GM12892 (cell line): ENCODE data around the gene COQ8B.

Source experiments
- DNase-seq: peaks from one replicate; pipeline ENCODE4 v3.0.0; 2011; ENCODE audit not compliant: insufficient read length
- FAIRE-seq: peaks from 2 replicates; lab custom pipeline; 2011; peaks lifted over from hg19 to GRCh38; lab: Jason Lieb, UNC
- POLR2A ChIP-seq: IDR thresholded peaks from 2 replicates; pipeline ENCODE4 v1.6.1; 2011; ENCODE audit warnings: low read depth, low read length, control low read depth
- POLR2AphosphoS5 ChIP-seq: IDR thresholded peaks from 2 replicates; pipeline ENCODE4 v1.6.1; 2011; ENCODE audit warnings: low read depth, low read length, control low read depth
- TAF1 ChIP-seq: IDR thresholded peaks from 2 replicates; pipeline ENCODE4 v1.6.1; 2011; ENCODE audit warnings: low read depth, mild to moderate bottlenecking, control low read depth, low read length, borderline replicate concordance

The COQ8B gene

DNA sequence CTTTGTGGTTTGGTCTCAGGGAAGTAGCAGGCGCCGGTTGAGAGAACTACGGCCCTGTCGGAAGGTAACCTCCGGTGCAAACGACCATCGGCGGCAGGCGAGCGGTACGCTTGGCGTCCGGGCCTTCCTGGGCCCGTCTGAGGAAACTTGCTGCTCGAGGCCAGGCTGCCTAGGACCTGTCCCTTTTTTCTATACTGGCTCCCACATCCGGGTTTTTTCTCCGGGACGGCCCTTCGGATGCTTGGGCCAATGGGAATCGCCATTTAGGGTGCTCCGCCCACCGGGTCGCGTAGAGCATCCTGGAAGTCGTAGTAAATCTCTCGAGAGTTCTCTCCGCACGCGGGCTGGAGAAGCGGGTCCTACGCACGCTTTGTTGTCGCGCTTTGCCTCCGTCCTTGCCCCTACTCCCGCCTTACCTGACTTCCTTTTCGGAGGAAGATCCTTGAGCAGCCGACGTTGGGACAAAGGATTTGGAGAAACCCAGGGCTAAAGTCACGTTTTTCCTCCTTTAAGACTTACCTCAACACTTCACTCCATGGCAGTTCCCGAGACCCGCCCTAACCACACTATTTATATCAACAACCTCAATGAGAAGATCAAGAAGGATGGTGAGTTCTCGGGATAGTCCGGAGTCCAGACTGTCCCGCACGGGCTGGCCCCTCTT, 34.3 kb upstream of the COQ8B start, which contains the start of gene SNRPA:
SNRPA (plus strand) TSS at position 330 of the 664 bp plus-strand sequence; CDS start at position 536, 206 bp downstream.
- TF ChIP-seq POLR2A, result peak; percentile 83
- TF ChIP-seq TAF1, result no peak; the same call in 1 of the 2 replicates
- peak; percentile 84 for TF ChIP-seq POLR2AphosphoS5
- no peak for FAIRE-seq
- peak; percentile 79 for DNase-seq

DNA sequence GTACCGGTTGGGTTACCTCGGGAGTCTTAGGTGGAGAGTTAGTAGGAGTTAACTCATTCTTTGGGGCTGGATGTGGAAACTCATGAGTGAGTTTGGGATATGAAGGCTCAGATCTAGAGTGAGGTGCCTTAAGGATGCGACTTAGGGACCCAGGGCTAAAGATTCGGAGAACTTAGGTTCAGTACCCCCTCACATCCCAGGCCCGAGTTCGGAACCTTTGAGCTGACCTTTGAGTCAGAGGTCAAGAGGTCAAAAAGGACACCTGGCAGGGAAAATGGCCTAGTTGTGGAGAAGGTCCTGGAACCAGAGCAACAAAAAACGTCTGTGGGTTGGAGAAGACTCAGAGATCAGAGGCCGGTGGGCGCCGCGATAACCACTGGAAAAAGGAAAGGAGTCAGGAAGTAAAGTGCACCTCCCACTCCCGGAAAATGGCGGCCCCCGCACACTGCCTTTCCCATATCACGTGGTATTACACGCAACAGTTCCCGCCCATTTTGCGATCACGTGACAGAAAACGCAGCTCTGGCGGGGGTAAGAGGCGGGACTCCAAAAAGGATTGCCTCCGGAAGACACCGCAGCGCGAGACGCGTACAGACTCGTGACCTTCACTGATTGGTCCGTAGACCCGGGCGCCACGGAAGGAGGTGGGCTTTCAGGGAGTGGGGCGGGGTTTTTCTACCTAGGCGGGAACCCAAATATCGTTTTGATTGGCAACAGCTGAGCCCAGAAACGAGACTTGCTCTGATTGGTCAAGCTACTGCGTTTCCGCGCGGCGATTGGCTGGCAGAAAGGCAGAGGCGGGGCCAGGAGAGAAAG, 33.6 kb upstream of the COQ8B start, which contains the start of gene ACTMAP:
ACTMAP (minus strand) TSS at position 420 of the 816 bp plus-strand sequence. CDS start 674 bp downstream, outside the sequence.
- DNase-seq (peak; percentile 93), FAIRE-seq (peak; percentile 95)
- TF ChIP-seq POLR2A, result no peak; the same call in 1 of the 2 replicates
- peak; percentile 90 for TF ChIP-seq TAF1

DNA sequence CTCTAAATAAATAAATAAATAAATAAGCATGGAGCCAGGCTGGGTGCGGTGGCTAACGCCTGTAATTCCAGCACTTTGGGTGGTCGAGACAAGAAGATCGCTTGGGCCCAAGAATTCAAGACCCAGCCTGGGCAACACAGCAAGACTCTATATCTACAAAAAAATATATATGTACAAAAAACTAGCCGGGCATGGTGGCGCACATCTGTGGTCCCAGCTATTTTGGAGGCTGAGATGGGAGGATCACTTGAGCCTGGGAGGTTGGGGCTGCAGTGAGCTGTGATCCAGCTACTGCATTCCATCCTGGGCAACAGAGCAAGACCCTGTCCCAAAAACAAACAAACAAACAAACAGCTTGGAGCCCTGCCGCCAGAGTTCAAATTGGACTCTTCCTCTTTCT, 30.9 kb upstream of the COQ8B start:
- no peak for TF ChIP-seq TAF1
- no peak for TF ChIP-seq POLR2A
- TF ChIP-seq POLR2AphosphoS5, result no peak
- FAIRE-seq, result no peak
- DNase-seq, result no peak

DNA sequence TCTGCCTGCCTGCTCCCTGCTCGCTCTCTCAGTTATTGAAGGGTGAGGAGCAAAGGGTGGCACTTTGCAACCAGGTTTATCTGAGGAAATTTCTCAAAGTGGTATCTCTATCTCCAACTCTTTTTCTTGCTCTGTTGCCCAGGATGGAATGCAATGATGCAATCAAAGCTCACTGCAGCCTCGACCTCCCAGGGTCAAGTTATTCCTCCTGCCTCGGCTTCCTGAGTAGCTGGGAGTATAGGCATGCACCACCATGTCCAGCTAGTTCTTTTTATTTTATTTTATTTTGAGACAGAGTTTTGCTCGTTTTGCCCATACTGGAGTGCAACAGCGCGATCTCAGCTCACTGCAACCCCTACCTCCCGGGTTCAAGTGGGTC, 28.7 kb upstream of the COQ8B start:
- FAIRE-seq (no peak), DNase-seq (no peak)
- TF ChIP-seq POLR2AphosphoS5 (no peak), TAF1 (no peak), POLR2A (no peak)

DNA sequence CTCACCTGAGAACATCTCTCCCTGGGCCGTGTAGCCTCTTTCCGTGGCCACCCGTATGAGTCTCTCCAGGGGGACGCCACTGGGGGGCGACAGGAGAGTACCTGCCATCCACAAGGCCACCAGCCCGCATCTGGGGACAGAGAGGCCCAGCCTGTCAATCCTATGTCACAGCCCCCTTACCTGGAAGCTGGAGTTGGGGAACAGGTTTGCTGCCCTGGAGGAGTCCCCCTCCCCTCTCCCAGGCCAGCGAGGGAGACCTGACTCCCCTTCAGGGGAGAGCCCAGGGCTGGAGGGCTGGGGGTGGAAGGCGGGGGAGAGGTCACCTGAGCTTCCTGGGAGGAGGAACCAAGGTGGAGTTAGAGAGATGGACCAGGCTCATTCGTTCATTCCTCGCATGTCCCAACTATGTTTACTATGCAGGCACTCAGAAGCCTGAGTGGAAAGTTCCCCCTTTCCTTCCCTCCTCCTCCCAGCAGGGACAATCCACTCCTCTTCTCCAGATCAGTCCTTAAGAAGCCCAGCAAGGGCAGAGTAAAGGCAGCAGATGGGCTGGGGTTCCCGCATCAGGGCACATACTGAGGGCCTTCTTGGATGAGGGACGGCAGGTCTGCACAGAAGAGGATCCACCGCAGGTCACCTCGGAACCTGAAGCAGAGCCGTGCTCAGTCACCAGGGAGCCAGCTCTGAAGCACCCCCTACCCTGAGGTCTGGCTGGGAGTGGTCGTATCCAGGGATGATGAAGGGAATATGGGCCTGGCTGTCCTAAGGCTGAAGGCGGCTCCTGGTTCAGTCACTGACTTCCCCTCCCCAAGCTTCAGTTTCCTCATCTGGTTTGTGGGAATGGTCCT, 28.1 kb upstream of the COQ8B start:
- no peak for TF ChIP-seq TAF1
- no peak for TF ChIP-seq POLR2A
- FAIRE-seq, result no peak
- no peak for DNase-seq

DNA sequence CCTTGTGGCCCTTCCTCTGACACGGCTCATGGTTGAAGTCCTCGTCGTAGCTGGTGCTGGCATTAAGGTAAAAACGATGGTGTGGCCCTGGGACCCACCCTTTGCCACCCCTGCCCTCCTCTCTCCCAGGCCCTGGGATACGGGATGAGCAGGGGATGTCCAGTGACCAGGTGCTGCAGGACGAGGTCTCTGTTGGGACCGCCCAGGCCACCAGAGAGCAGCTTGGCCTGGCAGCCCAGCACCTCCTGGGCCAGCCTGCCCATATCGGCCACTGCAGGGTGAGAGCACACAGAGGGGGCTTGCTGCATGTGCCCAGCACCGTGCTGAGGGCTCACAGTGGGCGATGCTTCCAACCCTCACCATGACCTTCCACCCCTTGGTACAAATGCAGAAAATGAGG, 27.2 kb upstream of the COQ8B start:
- TF ChIP-seq POLR2A (no peak), TAF1 (no peak), POLR2AphosphoS5 (no peak)
- FAIRE-seq, result no peak
- DNase-seq, result no peak

DNA sequence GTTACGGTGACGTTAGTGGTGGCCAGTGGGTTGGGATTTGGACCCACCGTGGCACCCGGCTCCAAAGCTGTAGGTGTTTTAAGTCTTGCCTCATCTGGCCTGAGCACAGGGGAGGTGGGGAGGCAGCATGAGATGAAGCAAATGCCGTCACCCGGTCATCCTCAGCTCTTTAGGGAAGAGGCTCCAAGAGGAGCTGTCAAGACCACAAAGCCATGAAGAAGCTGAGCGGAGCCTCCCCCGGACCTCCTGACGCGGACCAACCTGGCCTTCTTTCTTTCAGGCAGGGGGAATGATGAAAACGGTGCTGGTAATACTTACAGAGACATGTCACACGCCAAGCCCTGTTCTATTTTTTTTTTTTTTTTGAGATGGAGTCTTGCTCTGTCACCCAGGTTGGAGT, 26.2 kb upstream of the COQ8B start:
- no peak for FAIRE-seq
- no peak for DNase-seq
- TF ChIP-seq POLR2A, result no peak
- TF ChIP-seq POLR2AphosphoS5, result no peak
- TF ChIP-seq TAF1, result no peak

DNA sequence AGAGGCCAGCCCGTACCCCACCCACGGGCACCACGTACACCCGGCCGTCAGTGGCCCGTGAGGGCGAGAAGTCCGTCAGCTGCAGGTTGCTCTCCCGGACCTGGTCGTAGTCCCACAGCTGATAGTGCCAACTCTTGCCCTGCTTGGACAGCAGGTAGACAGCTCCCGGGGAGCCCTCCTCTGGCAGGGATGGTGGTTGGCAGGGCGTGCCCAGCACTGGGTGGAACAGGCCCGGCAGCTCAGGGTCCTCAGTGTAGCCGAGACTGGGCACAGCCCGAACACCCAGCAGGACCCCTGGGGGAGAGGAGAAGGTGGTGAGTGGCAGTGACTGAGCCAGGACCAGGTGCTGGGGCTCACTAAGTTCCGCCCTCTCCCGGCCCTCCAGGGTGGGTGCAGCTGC, 25.8 kb upstream of the COQ8B start:
- FAIRE-seq (no peak), DNase-seq (no peak)
- no peak for TF ChIP-seq POLR2AphosphoS5
- no peak for TF ChIP-seq POLR2A
- no peak for TF ChIP-seq TAF1

DNA sequence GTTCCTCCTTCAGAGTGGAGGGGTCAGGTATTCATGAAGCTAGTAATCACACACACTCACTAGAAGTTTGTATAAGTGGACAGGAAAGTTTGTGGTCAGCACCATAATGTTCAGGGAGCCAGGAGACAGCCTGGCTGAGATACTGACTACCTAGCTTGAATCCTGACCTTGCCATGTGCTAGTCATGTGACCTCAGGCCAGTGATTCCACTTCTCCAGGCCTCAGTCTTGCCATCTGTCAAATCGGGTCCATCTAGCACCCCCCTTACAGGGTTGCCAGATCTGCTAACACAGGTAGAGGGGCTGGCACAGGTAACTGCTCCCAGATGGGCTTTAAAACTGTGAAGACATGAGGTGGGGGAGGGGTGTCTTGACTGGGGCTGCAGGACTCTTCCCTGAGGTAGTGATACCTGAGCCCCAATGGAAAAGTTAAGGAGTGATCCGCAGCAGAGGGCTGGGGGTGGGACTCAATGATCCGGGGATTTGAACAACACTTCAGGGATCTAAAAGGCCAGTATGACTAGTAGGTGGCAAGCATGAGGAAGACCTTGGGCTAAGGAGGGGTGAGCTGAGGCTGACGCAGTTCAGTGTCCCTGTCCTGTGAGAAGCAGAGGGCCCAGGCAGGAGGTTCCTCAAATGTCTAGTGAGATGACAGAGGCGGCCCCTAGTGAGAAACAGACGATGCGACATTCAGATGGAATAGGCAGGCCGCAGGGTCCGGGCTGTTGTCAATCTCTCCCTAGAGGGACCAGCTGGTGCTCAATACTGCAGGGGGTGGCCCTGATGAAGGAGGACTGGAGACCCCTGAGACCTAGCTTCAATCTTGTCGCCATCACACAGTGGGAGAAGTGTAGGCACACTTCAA, 25.1 kb upstream of the COQ8B start:
- TF ChIP-seq POLR2AphosphoS5 (no peak), TAF1 (no peak), POLR2A (no peak)
- FAIRE-seq, result no peak
- no peak for DNase-seq

DNA sequence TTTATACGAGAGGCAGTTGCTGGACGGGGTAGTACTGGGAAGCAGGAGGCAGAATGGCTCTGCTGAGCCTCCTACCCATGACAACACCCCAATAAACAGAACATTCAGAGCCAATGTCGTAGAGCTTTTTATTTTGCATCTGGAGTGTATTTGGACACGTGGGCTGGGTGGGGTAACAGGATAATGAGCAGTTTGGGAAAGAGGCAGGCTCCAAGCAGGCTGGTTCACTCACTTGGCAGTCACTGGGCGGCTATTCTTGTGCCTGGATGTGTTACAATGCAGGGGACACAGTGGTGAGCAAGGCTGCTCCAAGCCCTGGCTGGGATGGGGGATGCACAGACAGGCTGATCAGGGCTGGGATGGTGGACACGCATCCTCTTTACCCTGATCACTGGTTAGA, 24.1 kb upstream of the COQ8B start:
- TF ChIP-seq POLR2AphosphoS5 (no peak), POLR2A (no peak), TAF1 (no peak)
- no peak for FAIRE-seq

DNA sequence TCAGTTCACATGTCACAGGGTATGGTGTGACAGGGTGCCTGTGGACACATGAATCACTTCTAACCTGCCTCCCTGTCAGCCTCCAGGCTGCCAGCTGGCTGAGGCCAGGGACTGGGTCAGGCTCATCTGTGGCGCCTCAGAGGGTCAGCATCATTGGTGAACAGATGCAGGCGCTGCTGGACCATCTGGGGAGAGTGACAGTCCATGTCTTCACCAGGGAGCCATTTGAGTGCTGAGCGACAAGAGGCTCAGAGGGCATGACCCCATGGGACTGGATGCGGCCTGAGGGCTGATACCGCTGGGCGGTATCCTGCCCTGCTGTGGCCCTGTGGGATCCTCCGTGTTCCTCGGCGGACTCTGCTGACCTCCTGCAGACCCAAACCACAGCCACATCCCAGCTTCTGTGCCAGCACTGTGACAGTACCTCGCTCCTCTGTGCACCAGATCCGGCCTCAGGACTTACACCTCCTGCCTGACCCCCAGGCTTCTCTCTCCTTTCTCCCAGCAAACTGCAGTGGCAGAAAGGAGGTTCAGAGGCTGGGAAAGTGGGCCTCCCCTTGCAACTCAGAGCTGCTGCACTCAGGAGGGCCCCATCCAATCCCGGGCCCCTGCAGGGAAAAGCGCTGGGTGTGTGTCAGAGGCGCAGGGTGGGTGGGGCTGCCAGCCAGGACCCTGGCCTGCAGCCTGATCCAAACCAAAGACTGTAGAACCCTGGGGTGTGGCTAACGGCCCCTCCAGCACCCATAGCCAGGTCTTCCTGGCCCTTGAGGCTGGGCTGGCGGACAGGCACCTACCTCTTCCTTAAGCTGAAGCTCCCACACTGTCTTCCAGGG, 23.4 kb upstream of the COQ8B start:
- FAIRE-seq (no peak), DNase-seq (no peak)
- TF ChIP-seq TAF1, result no peak
- no peak for TF ChIP-seq POLR2A
- TF ChIP-seq POLR2AphosphoS5, result no peak

More for the DNA sequence above, 24.1 kb upstream of the COQ8B start:
- no peak for DNase-seq
